Measurements from ENCODE around the gene RBM26. TPM values are rescaled to one million over a fixed set of nuclear protein-coding genes. Genes with fewer than 3 reads are reported as not detected.

RBM26 gene
- total and polyA plus RNA-seq, 2 experiments from 2014 or later = 22.9 to 41.3 TPM

GRCh38 chr13:79403113-79403512, 2.9 kb downstream of the RBM26 start:
- no peak overlapping the region for H3K27ac ChIP-seq
- no peaks in the 10 kb centered on the region for H3K36me3 ChIP-seq
- TF ChIP-seq CTCF (IDR thresholded peaks at IDR 0.05; ENCODE audit: low read depth, low read length) = no peak
- DNase-seq (ENCODE audit: low read depth in 1 of 2, low spot score in 1 of 2) = no peak
- peak overlapping the region; percentile 89 for H3K4me3 ChIP-seq
- no peaks in the 10 kb centered on the region for H3K27me3 ChIP-seq
- peaks cover 31% of the 10 kb centered on the region for H3K4me1 ChIP-seq (ENCODE audit: low read depth)
- H3K9me3 ChIP-seq (ENCODE audit: low read depth) = no peaks in the 10 kb centered on the region

GRCh38 chr13:79402679-79403078, 3.4 kb downstream of the RBM26 start:
- Histone ChIP-seq H3K27ac (no peak overlapping the region), H3K36me3 (no peaks in the 10 kb centered on the region), H3K27me3 (no peaks in the 10 kb centered on the region), H3K4me1 (ENCODE audit: low read depth) (peaks cover 31% of the 10 kb centered on the region), H3K9me3 (ENCODE audit: low read depth) (no peaks in the 10 kb centered on the region), H3K4me3 (peak overlapping the region; percentile 89)
- TF ChIP-seq CTCF (IDR thresholded peaks at IDR 0.05; ENCODE audit: low read depth, low read length) = no peak
- DNase-seq (ENCODE audit: low read depth in 1 of 2, low spot score in 1 of 2) = no peak

GRCh38 chr13:79402074-79402635, 3.9 kb downstream of the RBM26 start:
- no peaks in the 10 kb centered on the region for H3K27me3 ChIP-seq
- no peak overlapping the region for H3K27ac ChIP-seq
- no peaks in the 10 kb centered on the region for H3K9me3 ChIP-seq (ENCODE audit: low read depth)
- no peak for TF ChIP-seq CTCF (IDR thresholded peaks at IDR 0.05; ENCODE audit: low read depth, low read length)
- H3K4me3 ChIP-seq = no peak overlapping the region
- H3K4me1 ChIP-seq (ENCODE audit: low read depth) = peaks cover 30% of the 10 kb centered on the region
- H3K36me3 ChIP-seq = no peaks in the 10 kb centered on the region
- DNase-seq (ENCODE audit: low read depth in 1 of 2, low spot score in 1 of 2) = no peak

GRCh38 chr13:79401259-79402070, 4.6 kb downstream of the RBM26 start:
- Histone ChIP-seq H3K27ac (no peak overlapping the region), H3K27me3 (no peaks in the 10 kb centered on the region), H3K4me1 (ENCODE audit: low read depth) (peaks cover 27% of the 10 kb centered on the region), H3K4me3 (no peak overlapping the region), H3K9me3 (ENCODE audit: low read depth) (no peaks in the 10 kb centered on the region), H3K36me3 (no peaks in the 10 kb centered on the region)
- TF ChIP-seq CTCF (IDR thresholded peaks at IDR 0.05; ENCODE audit: low read depth, low read length) = no peak
- DNase-seq (ENCODE audit: low read depth in 1 of 2, low spot score in 1 of 2) = no peak

GRCh38 chr13:79398915-79399314, 7.1 kb downstream of the RBM26 start:
- H3K27ac ChIP-seq = no peak overlapping the region
- peaks cover 17% of the 10 kb centered on the region for H3K4me1 ChIP-seq (ENCODE audit: low read depth)
- no peaks in the 10 kb centered on the region for H3K36me3 ChIP-seq
- no peaks in the 10 kb centered on the region for H3K27me3 ChIP-seq
- no peaks in the 10 kb centered on the region for H3K9me3 ChIP-seq (ENCODE audit: low read depth)
- H3K4me3 ChIP-seq = no peak overlapping the region
- TF ChIP-seq CTCF (IDR thresholded peaks at IDR 0.05; ENCODE audit: low read depth, low read length) = no peak
- DNase-seq (ENCODE audit: low read depth in 1 of 2, low spot score in 1 of 2) = no peak

All from cardiac muscle cell (in vitro differentiated cells and primary cell).